GM21825 (cell line): ENCODE results near the gene TMEM72.

Experiments
- ATAC-seq: cut with Tn5 transposase; IDR thresholded peaks from one replicate; pipeline ENCODE4 v1.9.1; 2021; ENCODE audit warnings: mild to moderate bottlenecking, moderate library complexity; ENCODE audit not compliant: unreplicated experiment

TMEM72 gene

DNA sequence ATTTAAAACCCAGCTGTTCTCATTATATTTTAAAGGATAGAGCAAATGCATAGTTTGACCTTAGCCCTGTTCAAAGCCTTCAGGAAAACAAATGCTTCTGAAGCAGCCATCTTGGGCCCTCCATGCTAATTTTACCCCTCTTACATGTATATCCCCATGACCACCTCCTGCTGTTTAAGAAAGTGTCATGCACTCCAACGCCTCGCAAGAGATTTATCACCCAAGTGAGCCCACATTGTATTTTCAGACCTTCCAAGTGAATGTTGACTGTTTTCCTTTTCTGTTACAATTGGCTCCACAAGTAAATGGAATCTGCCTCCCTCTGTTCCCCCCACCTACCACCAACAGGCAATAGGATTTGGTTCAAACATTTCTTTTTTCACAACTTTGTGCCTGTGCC, 5.3 kb downstream of the TMEM72 start:
- ATAC-seq: no peak

- ATAC-seq: no peak
These were observed 6.7 kb downstream of the TMEM72 start for GRCh38 chr10:44917848-44918247.

DNA sequence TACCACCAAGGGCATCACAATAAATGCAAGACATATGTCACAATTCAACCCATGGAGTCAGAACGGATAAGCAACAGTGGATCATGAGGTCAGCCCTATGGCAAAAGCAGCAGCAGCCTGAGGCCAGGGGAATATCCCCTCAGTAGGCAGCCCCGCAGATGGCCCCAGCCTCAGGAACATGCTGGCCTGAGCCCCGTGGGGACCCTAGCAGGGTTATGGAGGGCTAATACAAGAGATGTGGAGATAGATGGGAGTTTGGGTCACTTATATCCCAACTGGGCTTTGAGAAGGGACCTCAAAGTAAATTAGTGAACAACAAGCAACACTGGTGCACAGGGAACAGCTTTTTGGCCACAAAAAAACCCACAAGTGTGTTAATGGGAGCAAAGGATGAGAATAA, 9.1 kb downstream of the TMEM72 start:
- ATAC-seq: no peak

GRCh38 chr10:44921061-44921460, 9.9 kb downstream of the TMEM72 start:
- no peak for ATAC-seq

- no peak for ATAC-seq
These were observed 10.4 kb downstream of the TMEM72 start for GRCh38 chr10:44921506-44921905.

GRCh38 chr10:44922021-44922420, 10.9 kb downstream of the TMEM72 start:
- no peak for ATAC-seq

- ATAC-seq: no peak
These were observed 11.8 kb downstream of the TMEM72 start for GRCh38 chr10:44922796-44923545.

DNA sequence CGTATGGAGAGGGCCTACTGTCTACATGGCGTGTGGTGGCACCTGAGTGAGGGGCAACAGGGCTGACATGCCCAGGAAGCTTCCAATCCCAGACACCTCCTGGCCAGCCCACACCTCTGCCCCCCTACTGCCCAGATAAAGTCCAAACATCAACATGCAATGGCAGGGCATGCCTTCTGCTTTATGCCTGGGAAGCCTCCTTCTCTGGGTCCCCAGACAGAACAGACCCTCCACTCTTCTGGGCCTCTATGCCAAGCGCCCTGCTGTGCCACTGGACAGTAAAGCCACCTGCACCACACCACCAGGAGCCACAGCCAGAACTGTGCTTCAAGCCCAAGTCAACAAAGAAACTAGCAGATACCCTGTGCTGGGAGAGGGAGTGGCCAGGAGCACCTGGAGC, 12.5 kb downstream of the TMEM72 start:
- no peak for ATAC-seq

DNA sequence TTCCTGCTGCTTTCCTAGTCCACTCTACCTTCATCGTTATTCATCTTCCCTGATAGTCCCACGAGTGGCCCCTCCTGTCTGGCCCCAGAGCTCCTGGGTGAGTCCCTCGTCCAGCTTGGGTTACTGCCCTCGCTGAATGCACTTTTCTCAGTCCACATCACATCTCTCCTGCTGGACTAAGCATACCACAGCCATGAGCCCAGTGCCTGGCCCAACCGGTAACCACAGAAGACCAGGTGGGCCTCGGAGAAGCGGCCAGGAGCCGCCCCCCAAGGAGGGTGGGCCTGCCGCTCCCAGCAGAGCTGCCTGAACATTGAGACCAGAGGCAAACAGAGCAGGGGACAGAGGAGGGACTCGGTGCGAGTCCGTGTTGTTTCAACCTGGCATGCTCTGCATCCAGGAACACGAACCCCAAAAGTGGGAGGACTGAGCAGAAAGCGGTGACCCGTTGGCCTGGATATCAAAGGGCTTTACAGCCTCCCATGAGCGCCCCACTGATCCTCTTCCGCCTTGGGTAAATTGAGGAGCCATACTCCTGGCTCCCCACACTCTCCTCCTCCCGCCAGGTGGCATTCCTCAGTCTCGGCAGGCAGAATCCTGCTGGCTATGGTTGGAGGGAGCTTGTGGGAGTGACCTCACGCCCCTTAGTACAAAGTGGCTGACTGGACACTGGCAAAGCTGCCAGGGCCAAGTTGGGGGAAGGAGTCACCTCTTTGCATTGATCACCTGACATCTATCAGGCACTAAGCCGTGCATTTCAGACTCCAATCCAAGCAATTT, 13.3 kb downstream of the TMEM72 start:
- no peak for ATAC-seq

- no peak for ATAC-seq
These were observed 14.1 kb downstream of the TMEM72 start for GRCh38 chr10:44925224-44925623.

GRCh38 chr10:44925811-44926750, 14.9 kb downstream of the TMEM72 start:
- no peak for ATAC-seq

DNA sequence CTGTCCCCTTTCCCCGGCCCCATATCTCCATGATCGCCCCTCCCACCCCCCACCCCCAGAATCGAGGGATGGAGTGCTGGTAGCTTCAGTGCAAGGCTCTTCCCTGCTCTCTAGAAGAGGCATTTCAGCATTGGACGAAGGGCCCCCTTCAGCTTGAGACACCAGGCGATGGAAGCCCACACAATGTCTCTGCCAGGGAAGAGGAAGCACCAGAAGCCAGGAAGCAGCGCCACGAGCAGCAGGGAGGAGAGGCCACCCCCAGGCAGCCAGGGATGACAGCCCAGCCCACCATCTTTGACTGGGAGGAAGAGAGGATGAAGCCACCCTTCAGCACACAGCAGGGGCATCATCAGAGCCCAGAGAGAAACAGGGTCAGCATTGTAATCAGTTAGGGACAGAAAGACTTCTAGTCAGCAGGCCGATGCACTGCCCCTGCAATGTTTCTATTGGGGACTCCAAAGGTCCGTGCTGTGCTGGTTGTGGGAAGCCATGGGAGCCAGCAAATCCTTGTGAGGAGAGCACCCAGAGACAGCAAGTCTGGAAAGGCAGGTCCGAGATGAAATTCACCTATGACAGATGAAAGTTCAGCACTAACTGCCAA, 15.7 kb downstream of the TMEM72 start:
- no peak for ATAC-seq

DNA sequence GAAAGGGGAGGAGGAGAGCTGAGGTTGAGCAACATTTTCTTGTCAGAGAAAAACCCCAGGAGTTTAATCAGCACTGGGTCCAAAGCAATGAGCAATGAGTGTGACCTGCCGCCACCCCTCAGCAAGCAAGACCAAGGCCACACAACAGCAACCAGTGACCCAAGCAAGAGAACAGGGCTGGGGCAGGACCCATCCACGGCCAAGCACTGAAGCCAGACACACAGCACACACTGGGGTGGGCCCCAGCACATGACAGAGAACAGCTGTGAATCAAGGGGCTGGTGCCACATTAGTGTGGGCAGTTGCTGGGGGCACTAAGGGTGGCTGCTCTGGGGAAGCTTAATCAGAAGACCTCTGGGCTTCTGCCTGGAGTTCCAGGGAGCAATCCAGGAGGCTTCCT, 16.2 kb downstream of the TMEM72 start:
- ATAC-seq: no peak

DNA sequence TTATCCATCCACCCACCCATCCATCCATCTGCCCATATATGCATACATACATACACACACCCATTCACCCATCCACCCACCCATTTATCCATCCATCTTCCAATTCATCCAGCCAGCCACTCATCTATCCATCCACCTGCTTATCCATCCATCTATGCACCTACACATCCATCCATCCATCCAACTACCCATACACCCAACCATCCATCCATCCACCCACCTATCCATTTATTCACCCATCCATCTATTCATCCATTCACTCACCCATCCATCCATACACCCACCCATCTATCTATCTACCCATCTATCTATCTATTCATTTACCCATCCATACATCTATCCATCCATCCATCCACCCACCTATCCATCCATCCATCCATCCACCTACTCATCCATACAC, 17.3 kb downstream of the TMEM72 start:
- ATAC-seq: no peak

GRCh38 chr10:44929356-44930255, 18.5 kb downstream of the TMEM72 start:
- ATAC-seq: no peak

DNA sequence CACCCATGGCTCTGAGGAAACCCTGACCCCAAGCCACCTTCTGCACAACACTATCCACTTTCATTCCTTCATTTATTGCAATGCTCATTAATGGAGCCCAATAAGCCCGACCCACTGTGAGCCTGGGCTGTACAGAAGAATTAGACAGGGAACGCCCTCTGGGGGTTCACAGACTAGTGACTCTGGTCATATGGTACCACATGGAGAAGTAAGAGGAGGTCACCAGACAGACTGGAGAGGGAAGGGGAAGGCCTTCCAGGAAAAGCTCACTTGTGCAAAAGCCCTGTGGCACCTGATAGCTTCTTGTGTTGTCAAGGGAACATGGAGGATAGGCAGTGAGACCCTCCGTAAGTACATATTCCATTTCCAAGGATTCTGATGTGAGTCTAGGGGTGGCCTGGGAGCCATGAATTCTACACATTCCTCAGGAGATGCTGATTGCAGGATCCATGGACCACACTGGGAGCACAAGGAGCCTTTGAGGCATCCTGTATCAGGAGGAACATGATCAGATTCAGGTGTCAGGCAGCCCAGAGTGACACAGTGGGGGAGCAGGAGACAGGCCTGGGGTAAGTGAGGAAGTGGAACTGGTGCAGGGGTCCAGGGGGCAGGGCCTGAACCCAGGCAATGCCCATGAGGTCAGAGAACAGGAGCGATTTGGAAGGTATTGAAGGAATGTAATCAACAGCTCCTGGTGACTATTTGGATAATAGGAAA, 19.9 kb downstream of the TMEM72 start:
- no peak for ATAC-seq

- no peak for ATAC-seq
These were observed 20.7 kb downstream of the TMEM72 start for GRCh38 chr10:44931621-44932516.
